GM23338 (cell line): ENCODE data around the gene IDE.

Experiments
- POLR2AphosphoS5 ChIP-seq: IDR thresholded peaks from 2 replicates; pipeline ENCODE4 v1.6.1; 2016; ENCODE audit warnings: antibody characterized with exemption, low read depth
- STAT1 ChIP-seq: IDR thresholded peaks from one replicate; pipeline ENCODE4 v1.6.1; 2016; ENCODE audit warnings: antibody characterized with exemption; ENCODE audit not compliant: unreplicated experiment
- TF ChIP-seq, protein P1 (sequence below), 2 experiments: fragments of 200-600 bp in 1 of 2; sonication (generic) in 1 of 2; conservative IDR thresholded peaks; 2 replicates each; pipeline versions ENCODE4 v1.5.1 to v1.6.1; 2016 to 2017; ENCODE audit warnings: antibody characterized with exemption in 2 of 2, low read depth in 2 of 2, mild to moderate bottlenecking in 2 of 2, moderate library complexity in 1 of 2
- TF ChIP-seq, protein P2 (sequence below): IDR thresholded peaks from one replicate; pipeline ENCODE4 v1.6.1; 2018; ENCODE audit warnings: antibody characterized with exemption; ENCODE audit not compliant: unreplicated experiment

DNA sequence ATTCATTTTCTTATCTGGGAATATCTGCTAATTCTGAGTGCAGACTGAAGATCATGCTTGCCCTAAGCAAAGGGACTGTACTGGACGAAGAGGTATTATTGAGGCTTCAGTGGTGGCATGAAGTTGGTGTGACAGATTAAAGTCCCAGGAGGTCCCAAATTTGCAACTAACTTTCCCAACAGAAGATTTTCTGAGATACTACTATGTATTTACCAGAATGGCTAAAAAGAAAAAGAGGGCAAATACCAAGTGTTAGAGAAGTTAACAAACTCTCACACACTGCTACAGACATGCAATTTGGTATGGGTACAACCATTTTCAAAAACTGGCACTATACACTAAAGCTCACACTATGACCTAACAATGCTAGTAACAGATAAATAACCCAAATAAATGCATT is 28.3 kb downstream of the IDE start:
- TF ChIP-seq, protein P1, sequence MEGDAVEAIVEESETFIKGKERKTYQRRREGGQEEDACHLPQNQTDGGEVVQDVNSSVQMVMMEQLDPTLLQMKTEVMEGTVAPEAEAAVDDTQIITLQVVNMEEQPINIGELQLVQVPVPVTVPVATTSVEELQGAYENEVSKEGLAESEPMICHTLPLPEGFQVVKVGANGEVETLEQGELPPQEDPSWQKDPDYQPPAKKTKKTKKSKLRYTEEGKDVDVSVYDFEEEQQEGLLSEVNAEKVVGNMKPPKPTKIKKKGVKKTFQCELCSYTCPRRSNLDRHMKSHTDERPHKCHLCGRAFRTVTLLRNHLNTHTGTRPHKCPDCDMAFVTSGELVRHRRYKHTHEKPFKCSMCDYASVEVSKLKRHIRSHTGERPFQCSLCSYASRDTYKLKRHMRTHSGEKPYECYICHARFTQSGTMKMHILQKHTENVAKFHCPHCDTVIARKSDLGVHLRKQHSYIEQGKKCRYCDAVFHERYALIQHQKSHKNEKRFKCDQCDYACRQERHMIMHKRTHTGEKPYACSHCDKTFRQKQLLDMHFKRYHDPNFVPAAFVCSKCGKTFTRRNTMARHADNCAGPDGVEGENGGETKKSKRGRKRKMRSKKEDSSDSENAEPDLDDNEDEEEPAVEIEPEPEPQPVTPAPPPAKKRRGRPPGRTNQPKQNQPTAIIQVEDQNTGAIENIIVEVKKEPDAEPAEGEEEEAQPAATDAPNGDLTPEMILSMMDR (conservative IDR thresholded peaks at IDR 0.05; ENCODE audit: low read depth in 2 of 2), result no peak
- TF ChIP-seq, protein P2, sequence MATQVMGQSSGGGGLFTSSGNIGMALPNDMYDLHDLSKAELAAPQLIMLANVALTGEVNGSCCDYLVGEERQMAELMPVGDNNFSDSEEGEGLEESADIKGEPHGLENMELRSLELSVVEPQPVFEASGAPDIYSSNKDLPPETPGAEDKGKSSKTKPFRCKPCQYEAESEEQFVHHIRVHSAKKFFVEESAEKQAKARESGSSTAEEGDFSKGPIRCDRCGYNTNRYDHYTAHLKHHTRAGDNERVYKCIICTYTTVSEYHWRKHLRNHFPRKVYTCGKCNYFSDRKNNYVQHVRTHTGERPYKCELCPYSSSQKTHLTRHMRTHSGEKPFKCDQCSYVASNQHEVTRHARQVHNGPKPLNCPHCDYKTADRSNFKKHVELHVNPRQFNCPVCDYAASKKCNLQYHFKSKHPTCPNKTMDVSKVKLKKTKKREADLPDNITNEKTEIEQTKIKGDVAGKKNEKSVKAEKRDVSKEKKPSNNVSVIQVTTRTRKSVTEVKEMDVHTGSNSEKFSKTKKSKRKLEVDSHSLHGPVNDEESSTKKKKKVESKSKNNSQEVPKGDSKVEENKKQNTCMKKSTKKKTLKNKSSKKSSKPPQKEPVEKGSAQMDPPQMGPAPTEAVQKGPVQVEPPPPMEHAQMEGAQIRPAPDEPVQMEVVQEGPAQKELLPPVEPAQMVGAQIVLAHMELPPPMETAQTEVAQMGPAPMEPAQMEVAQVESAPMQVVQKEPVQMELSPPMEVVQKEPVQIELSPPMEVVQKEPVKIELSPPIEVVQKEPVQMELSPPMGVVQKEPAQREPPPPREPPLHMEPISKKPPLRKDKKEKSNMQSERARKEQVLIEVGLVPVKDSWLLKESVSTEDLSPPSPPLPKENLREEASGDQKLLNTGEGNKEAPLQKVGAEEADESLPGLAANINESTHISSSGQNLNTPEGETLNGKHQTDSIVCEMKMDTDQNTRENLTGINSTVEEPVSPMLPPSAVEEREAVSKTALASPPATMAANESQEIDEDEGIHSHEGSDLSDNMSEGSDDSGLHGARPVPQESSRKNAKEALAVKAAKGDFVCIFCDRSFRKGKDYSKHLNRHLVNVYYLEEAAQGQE, result no peak
- TF ChIP-seq POLR2AphosphoS5, result no peak
- TF ChIP-seq STAT1, result no peak
